Measurements from ENCODE around the gene FLRT3. TPM values are rescaled to one million over a fixed set of nuclear protein-coding genes. Genes with fewer than 3 reads are reported as not detected.

FLRT3 gene
- total and polyA plus RNA-seq, 9 of the 15 experiments (the other 6 are each of a cell fraction or from before 2014, with no cell fraction given): 0.04 TPM; not detected in 8

GRCh38 chr20:14336686-14337085, 726 bp downstream of the FLRT3 start (continued):
- TF ChIP-seq, protein P1, sequence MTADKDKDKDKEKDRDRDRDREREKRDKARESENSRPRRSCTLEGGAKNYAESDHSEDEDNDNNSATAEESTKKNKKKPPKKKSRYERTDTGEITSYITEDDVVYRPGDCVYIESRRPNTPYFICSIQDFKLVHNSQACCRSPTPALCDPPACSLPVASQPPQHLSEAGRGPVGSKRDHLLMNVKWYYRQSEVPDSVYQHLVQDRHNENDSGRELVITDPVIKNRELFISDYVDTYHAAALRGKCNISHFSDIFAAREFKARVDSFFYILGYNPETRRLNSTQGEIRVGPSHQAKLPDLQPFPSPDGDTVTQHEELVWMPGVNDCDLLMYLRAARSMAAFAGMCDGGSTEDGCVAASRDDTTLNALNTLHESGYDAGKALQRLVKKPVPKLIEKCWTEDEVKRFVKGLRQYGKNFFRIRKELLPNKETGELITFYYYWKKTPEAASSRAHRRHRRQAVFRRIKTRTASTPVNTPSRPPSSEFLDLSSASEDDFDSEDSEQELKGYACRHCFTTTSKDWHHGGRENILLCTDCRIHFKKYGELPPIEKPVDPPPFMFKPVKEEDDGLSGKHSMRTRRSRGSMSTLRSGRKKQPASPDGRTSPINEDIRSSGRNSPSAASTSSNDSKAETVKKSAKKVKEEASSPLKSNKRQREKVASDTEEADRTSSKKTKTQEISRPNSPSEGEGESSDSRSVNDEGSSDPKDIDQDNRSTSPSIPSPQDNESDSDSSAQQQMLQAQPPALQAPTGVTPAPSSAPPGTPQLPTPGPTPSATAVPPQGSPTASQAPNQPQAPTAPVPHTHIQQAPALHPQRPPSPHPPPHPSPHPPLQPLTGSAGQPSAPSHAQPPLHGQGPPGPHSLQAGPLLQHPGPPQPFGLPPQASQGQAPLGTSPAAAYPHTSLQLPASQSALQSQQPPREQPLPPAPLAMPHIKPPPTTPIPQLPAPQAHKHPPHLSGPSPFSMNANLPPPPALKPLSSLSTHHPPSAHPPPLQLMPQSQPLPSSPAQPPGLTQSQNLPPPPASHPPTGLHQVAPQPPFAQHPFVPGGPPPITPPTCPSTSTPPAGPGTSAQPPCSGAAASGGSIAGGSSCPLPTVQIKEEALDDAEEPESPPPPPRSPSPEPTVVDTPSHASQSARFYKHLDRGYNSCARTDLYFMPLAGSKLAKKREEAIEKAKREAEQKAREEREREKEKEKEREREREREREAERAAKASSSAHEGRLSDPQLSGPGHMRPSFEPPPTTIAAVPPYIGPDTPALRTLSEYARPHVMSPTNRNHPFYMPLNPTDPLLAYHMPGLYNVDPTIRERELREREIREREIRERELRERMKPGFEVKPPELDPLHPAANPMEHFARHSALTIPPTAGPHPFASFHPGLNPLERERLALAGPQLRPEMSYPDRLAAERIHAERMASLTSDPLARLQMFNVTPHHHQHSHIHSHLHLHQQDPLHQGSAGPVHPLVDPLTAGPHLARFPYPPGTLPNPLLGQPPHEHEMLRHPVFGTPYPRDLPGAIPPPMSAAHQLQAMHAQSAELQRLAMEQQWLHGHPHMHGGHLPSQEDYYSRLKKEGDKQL (CRISPR knock-in tag; IDR thresholded peaks at IDR 0.05; ENCODE audit: borderline replicate concordance): no peak
- TF ChIP-seq, protein P2, sequence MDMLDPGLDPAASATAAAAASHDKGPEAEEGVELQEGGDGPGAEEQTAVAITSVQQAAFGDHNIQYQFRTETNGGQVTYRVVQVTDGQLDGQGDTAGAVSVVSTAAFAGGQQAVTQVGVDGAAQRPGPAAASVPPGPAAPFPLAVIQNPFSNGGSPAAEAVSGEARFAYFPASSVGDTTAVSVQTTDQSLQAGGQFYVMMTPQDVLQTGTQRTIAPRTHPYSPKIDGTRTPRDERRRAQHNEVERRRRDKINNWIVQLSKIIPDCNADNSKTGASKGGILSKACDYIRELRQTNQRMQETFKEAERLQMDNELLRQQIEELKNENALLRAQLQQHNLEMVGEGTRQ (CRISPR knock-in tag; IDR thresholded peaks at IDR 0.05): no peak
- TF ChIP-seq PKNOX1 (IDR thresholded peaks at IDR 0.05): no peak
- no peak for TF ChIP-seq NUFIP1 (IDR thresholded peaks at IDR 0.05; ENCODE audit: partially characterized antibody)
- no peak for TF ChIP-seq GABPA (tag; conservative IDR thresholded peaks at IDR 0.05; ENCODE audit: low read depth)
- no peak for TF ChIP-seq DDX20 (tag; IDR thresholded peaks at IDR 0.05; ENCODE audit: low read depth)
- TF ChIP-seq, protein P3, sequence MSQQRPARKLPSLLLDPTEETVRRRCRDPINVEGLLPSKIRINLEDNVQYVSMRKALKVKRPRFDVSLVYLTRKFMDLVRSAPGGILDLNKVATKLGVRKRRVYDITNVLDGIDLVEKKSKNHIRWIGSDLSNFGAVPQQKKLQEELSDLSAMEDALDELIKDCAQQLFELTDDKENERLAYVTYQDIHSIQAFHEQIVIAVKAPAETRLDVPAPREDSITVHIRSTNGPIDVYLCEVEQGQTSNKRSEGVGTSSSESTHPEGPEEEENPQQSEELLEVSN (IDR thresholded peaks at IDR 0.05; ENCODE audit: borderline replicate concordance in 1 of 2, extremely low read depth in 1 of 2, insufficient read depth in 1 of 2, insufficient read length in 1 of 2, low read depth in 1 of 2, low read length in 1 of 2, poor library complexity in 1 of 2, severe bottlenecking in 1 of 2): no peak
- no peak for TF ChIP-seq LARP7 (IDR thresholded peaks at IDR 0.05)
- TF ChIP-seq ARID1B (IDR thresholded peaks at IDR 0.05): no peak
